GM18502 (cell line): Measurements from ENCODE around the gene ZDHHC11.
"Not testable (repeated sequence)": the region's sequence is repeated elsewhere in the genome, so short reads cannot be mapped to it uniquely, and the experiment has no call there.

Source experiments
- ATAC-seq: cut with Tn5 transposase; IDR thresholded peaks from one replicate; pipeline ENCODE4 v1.9.1; 2021; ENCODE audit warnings: mild to moderate bottlenecking; ENCODE audit not compliant: unreplicated experiment, poor library complexity

The ZDHHC11 gene

DNA sequence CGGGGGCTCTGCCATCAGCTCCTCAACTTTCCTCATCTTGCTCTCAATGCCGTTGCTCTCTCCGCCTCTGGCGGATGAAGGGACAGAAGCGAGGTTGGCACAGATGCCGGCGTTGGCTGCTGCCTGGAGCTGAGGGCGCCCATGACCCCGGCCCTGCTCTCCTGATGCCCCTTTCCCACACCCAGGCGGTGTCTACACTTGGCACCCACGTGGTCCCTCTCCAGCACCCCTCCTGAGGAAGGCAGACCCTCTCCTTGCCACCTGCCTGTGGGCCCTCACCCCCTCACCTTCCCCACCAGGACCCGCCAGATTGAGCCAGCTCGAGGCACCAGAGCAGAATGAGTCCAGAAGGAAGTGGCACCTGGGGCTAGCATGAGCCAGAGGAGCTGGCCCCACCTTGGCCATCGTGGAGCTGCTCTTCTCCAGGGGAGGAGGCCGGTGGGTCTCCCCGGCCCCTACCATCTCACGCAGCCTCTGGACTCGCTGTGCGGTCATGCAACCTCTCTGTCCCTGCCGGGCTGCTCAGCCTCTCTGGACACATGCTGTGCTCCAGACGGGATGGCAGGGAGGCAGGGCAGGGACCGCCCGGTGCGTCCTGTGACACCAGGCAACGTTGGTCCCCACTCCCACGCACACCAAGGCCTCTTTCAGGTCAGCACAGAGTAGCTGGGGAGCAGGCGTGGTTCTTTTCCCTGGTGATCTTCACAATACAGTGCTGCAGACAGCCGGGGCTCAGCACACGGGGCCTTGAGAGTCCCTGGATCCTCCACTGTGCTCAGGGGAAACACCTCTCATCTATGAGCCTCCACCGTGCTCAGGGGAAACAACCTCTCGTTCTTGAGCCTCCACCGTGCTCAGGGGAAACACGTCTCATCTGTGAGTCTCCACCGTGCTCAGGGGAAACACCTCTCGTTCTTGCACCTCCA is 4.8 kb downstream of the ZDHHC11 start:
- ATAC-seq, result not testable (repeated sequence)

DNA sequence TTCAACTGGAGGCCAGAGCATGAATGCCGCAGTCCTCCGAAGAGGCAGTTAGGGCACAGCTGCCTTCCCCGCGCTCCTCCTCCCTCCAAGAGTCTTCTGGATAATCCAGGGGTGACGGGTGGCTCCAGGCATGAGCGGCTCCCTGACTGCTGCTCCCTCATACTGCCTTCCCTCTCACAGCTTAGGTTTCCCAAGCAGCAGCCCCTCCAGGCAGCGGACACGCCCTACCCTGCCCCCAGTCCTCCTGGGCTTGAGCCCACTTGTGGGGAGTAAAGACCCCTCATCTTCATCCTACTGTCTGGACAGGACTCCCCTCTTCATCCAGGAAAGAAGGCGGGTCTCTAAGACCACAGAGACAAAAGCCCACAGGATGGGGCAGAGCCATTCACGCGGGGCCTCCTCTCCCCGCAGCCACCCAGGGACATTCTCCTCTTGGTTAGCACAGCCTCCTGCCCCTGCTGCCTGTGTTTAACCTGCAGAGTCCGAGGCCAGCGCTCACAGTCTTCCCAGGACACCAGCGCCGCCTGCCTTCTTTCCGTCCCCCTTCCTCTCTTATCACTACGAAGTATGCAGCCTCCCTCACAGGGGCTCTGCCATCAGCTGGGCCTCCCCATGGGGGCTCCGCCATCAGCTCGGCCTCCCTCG is 5.6 kb downstream of the ZDHHC11 start:
- not testable (repeated sequence) for ATAC-seq

DNA sequence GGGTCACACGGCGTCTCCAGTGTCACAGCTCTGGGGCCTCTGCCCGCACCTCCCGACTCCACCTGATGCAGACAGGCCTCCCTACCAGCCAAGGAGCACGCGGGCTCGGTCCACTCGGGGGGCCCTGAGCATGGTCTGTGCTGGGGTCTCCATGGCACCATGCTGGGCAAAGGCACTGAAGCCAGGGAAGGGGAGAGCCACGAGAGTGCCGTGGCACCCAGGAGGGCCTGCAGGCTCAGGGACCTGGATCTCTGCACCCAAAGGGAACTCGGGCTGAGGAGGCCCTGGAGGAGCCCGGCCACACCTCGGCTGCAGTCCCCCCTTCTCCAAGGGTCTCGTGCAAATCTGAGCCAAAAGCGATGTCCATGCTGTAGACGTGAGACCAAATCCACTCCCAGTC is 6.4 kb downstream of the ZDHHC11 start:
- not testable (repeated sequence) for ATAC-seq

DNA sequence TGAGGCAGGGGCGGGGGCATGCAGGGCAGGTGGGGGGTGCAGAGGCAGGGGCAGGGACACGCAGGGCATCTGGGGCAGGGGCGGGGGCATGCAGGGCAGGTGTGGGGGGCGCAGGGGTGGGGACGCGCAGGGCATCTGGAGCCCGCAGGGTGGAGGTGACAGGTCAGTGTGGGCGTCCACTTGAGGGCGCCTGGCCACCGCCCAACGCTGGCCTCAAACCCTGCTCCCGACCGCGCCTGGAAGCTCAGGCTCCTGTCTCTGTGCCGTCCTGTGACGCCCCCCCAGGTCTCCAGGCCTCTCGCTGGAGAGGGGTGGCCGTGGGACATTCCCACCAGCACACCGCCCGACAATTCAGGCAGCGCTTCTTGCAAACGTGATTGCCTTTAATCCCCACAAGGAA is 6.9 kb downstream of the ZDHHC11 start:
- ATAC-seq, result not testable (repeated sequence)

DNA sequence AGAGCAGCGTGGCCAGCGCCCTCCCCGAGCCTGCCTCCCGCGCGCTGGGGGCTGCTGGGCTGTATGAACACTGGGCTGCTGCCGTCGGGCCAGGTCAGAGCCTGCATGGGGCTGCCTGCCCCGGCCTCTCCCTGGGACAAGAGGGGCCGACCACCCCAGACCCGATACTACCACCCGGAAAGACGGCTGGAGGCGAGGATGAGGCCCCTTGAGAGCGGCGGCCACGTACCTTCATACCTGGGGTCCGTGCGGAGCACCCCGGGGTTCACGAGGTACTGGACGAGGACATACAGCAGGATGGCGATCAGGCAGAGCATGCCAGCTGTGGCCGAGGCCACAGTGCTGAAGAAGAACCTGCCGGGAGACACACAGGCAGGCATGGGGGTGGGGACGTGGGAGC is 7.4 kb downstream of the ZDHHC11 start:
- ATAC-seq, result not testable (repeated sequence)

GRCh38 chr5:842402-843221 is 8.2 kb downstream of the ZDHHC11 start:
- not testable (repeated sequence) for ATAC-seq

DNA sequence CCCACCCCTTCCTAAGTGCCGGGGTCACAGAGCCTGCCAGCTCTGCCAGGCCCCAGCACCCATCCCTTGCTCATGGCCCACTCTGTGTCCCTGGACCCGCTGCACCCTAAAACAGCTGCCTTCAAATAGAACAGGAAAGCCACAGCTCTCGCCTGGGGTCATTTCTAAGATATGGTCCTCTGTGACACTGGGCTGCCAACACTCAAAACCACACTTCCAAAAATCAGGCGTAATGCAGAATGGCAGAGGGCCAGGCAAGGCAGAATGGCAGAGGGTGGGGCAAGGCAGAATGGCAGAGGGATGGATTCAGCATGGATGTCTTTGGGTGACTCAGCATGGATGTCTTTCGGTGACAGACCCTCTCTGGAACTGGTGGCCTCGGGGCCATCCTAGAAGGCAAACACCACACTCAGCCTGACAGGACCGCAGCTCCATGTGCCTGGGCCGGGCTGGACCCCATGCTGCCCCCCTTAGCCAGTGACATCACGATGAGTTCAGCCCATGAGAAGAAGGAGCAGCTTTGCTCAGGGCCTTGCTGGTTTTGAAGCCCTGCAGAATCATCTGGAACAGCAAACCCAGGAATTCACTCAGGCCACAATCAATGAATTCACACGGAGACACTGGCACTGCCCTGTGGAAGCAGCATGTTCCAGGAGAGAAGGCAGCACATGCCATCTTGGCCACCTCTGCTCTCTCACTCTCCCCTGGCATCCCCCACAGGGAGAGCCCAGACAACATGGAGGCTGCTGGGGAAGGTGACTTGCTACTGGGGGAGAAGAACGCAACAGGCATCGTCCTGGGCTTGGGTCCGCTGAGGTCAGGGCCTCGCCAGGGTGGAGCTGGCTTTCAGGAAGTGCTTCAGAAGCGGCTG is 9.0 kb downstream of the ZDHHC11 start:
- not testable (repeated sequence) for ATAC-seq

GRCh38 chr5:840974-841435 is 9.8 kb downstream of the ZDHHC11 start:
- not testable (repeated sequence) for ATAC-seq

GRCh38 chr5:840118-840973 is 10.4 kb downstream of the ZDHHC11 start:
- not testable (repeated sequence) for ATAC-seq

DNA sequence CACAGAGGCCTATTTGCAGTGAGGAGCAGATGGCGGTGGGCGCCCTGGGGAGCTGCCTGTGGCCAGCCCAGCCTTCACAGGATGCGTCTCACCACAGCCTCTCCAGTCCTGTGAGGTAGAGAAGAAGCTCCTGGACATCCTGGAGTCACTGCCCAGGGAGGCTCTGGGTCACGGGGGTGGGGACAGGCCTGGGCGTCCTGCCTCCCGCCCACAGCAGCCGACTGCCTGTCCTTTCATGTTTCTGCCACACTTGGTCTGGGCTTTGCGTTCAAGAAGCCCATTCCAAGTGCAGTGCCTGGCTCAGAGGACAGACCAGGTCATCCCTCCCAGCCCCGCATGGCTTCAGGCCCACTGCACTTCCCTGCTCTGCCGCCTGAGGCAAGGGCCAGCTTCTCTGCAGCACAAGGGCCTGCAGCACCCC is 12.3 kb downstream of the ZDHHC11 start:
- ATAC-seq, result not testable (repeated sequence)

DNA sequence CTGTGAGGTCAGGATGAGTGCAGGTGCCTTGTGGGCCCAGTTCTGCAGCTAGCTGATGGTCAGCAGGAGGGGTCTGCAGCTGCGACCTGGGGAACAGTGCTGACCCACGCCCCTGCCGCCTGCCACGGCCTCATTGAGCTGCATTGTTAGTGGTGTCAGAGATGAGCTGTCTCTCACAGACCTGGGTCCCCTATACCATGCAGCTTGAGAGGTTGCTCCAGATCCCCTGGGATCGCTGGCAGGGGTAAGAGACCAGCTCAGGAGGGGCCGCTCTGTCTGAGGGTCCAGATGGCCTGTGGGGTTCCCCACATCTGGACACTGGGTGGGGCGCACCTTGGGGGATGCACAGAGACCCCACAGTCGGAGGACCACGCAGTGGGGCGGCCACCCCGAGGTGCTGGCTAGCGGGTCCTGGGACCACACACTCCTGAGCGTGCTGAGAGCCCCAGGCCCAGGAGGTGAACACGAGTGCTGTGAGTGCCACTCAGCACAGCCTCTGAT is 13.1 kb downstream of the ZDHHC11 start:
- not testable (repeated sequence) for ATAC-seq

GRCh38 chr5:835933-836612 is 14.7 kb downstream of the ZDHHC11 start:
- ATAC-seq, result not testable (repeated sequence)

GRCh38 chr5:834013-834412 is 16.8 kb downstream of the ZDHHC11 start:
- ATAC-seq, result not testable (repeated sequence)

- not testable (repeated sequence) for ATAC-seq
Observed at GRCh38 chr5:828194-828593, 22.6 kb downstream of the ZDHHC11 start.

GRCh38 chr5:825544-825943 is 25.2 kb downstream of the ZDHHC11 start:
- ATAC-seq, result not testable (repeated sequence)

DNA sequence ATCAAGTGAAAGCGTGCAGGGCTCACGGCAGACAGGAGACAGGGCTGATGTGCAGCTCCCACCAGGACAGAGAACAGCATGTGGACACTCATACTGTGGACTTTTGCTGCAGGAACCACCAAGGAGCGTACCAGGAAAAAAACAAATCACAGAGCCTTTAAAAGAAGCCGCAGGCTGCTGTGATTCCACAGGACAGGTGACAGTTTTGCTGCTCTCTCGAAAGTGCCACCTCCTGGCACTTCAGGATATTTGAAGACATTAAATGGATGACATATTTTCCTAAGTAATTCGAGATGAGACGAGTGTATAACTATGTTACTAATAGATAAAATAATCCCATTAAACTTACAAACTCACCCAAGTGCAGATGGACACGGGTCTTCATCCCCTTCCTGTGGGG is 29.3 kb downstream of the ZDHHC11 start:
- no peak for ATAC-seq

DNA sequence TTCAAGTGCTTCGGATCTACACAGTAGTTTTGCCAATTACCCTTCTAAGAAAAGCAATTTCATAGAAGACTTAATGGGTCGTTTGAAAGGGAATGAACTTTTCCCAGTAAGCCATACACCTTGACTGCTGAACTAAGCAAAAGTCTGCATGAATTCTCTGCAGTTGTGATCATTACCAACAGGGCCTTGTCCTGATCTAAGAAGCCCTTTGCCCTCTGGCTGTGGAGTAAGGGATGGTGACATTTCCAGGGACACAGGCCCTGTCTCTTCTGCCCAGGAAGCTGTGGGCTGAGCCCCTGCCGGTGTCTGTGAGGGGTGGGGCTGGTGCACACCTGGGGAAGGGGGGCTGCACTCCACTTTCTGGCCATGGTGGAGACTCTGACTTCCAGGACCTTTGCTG is 30.5 kb downstream of the ZDHHC11 start:
- no peak for ATAC-seq

DNA sequence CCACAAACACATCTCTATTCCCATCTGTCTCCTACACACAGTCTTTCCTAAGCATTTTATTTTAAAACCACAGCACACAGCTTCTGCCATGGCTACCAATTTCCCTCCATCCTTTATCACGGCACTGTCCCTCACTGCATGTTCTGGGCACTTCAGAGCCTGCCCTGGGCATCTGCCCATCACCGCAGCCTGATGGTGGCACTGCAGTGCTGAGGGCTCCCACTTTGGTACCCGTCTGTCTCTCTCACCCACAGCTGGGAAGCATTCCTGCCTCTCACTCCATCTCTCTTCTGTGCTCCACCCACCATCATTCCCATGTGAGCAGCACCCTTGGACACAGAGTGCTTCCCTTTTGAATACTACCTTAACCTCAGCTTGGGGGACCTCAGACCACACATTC is 31.7 kb downstream of the ZDHHC11 start:
- ATAC-seq, result no peak
